HEK293 (cell line): ENCODE measurements around the gene PTPRG.

Source experiments
- CTCF ChIA-PET: fragments of 350-600 bp; formaldehyde crosslinking; extraction: SDS; loops from one replicate; lab custom pipeline; 2021; ENCODE audit warnings: antibody characterized with exemption; lab: Yijun Ruan, JAX
- POLR2A ChIA-PET: fragments of 300-600 bp; formaldehyde crosslinking; extraction: SDS; loops from one replicate; lab custom pipeline; 2020; ENCODE audit warnings: antibody characterized with exemption, inconsistent platforms; lab: Yijun Ruan, JAX
- H3K27ac ChIP-seq: fragments of 200-500 bp; sonication (Bioruptor generic); 2 replicates; pipeline ENCODE4 v1.5.1; 2014; ENCODE audit warnings: low read depth, low read length, control low read depth, inconsistent platforms; ENCODE audit errors: extremely low read depth
- H3K36me3 ChIP-seq, 2 experiments: fragments of 200-500 bp in 1 of 2; sonication (Bioruptor generic) in 1 of 2; 1 replicate in 1 of 2; 2 replicates in 1 of 2; pipeline ENCODE4 v1.5.1; 2014 to 2017; ENCODE audit warnings: inconsistent platforms in 2 of 2, low read length in 2 of 2; ENCODE audit not compliant: control insufficient read depth in 2 of 2, insufficient read depth in 1 of 2
- H3K4me1 ChIP-seq: fragments of 200-500 bp; sonication (Bioruptor generic); 2 replicates; pipeline ENCODE4 v1.5.1; 2014; ENCODE audit warnings: mild to moderate bottlenecking, low read length, inconsistent platforms; ENCODE audit not compliant: control insufficient read depth, insufficient read depth
- H3K4me3 ChIP-seq: 2 replicates; pipeline ENCODE4 v1.5.1; 2011; ENCODE audit warnings: low read depth, mild to moderate bottlenecking, control low read depth, low read length, moderate library complexity
- H3K9me3 ChIP-seq: fragments of 200-500 bp; sonication (Bioruptor generic); 2 replicates; pipeline ENCODE4 v1.5.1; 2014; ENCODE audit warnings: low read depth, low read length, inconsistent platforms; ENCODE audit not compliant: control insufficient read depth, insufficient read depth
- IKZF3 ChIP-seq: fragments of 450-650 bp; IDR thresholded peaks from 2 replicates; pipeline ENCODE4 v1.5.0; 2018; ENCODE audit warnings: missing biosample characterization, mild to moderate bottlenecking, missing genetic modification characterization, moderate library complexity
- SP2 ChIP-seq: fragments of 450-650 bp; formaldehyde crosslinking; IDR thresholded peaks from 2 replicates; pipeline ENCODE4 v1.5.1; 2016; ENCODE audit warnings: missing biosample characterization, missing genetic modification characterization
- TRIM28 ChIP-seq: IDR thresholded peaks from 2 replicates; pipeline ENCODE4 v1.6.1; 2011; ENCODE audit warnings: low read length, control low read depth, borderline replicate concordance
- ZBTB21 ChIP-seq: fragments of 450-650 bp; formaldehyde crosslinking; IDR thresholded peaks from 2 replicates; pipeline ENCODE4 v1.5.1; 2017; ENCODE audit warnings: missing biosample characterization, missing genetic modification characterization
- ZEB2 ChIP-seq: fragments of 450-650 bp; formaldehyde crosslinking; IDR thresholded peaks from 2 replicates; pipeline ENCODE4 v1.5.1; 2016; ENCODE audit warnings: missing biosample characterization, missing genetic modification characterization
- ZNF16 ChIP-seq: fragments of 450-650 bp; formaldehyde crosslinking; IDR thresholded peaks from 2 replicates; pipeline ENCODE4 v1.5.1; 2016; ENCODE audit warnings: low read depth, missing biosample characterization, missing genetic modification characterization
- ZNF18 ChIP-seq: fragments of 450-650 bp; formaldehyde crosslinking; IDR thresholded peaks from 2 replicates; pipeline ENCODE4 v1.5.1; 2016; ENCODE audit warnings: missing biosample characterization, missing genetic modification characterization
- ZNF184 ChIP-seq: fragments of 450-650 bp; IDR thresholded peaks from 2 replicates; pipeline ENCODE4 v1.5.1; 2018; ENCODE audit warnings: missing biosample characterization, mild to moderate bottlenecking, missing genetic modification characterization
- ZNF2 ChIP-seq: fragments of 450-650 bp; formaldehyde crosslinking; IDR thresholded peaks from 2 replicates; pipeline ENCODE4 v1.5.1; 2016; ENCODE audit warnings: missing biosample characterization, missing genetic modification characterization
- ZNF350 ChIP-seq: fragments of 450-650 bp; formaldehyde crosslinking; IDR thresholded peaks from 2 replicates; pipeline ENCODE4 v1.5.0; 2017; ENCODE audit warnings: missing biosample characterization, mild to moderate bottlenecking, missing genetic modification characterization
- ZNF354C ChIP-seq: fragments of 450-650 bp; formaldehyde crosslinking; IDR thresholded peaks from 2 replicates; pipeline ENCODE4 v1.5.1; 2016; ENCODE audit warnings: missing biosample characterization, missing genetic modification characterization, low read depth, borderline replicate concordance
- ZNF416 ChIP-seq: fragments of 450-650 bp; formaldehyde crosslinking; IDR thresholded peaks from 2 replicates; pipeline ENCODE4 v1.5.1; 2016; ENCODE audit warnings: missing biosample characterization, missing genetic modification characterization
- ZNF426 ChIP-seq: fragments of 450-650 bp; formaldehyde crosslinking; IDR thresholded peaks from 2 replicates; pipeline ENCODE4 v1.5.1; 2017; ENCODE audit warnings: missing biosample characterization, missing genetic modification characterization, mild to moderate bottlenecking, inconsistent platforms, moderate library complexity
- ZNF510 ChIP-seq: fragments of 450-650 bp; formaldehyde crosslinking; IDR thresholded peaks from 2 replicates; pipeline ENCODE4 v1.5.1; 2018; ENCODE audit warnings: mild to moderate bottlenecking, missing genetic modification characterization, missing biosample characterization; ENCODE audit not compliant: insufficient replicate concordance
- ZNF514 ChIP-seq: fragments of 450-650 bp; formaldehyde crosslinking; IDR thresholded peaks from 2 replicates; pipeline ENCODE4 v1.5.1; 2016; ENCODE audit warnings: missing biosample characterization, missing genetic modification characterization
- ZNF548 ChIP-seq: fragments of 450-650 bp; formaldehyde crosslinking; IDR thresholded peaks from 2 replicates; pipeline ENCODE4 v1.5.1; 2016; ENCODE audit warnings: missing biosample characterization, missing genetic modification characterization
- ZNF660 ChIP-seq: fragments of 450-650 bp; IDR thresholded peaks from 2 replicates; pipeline ENCODE4 v1.5.1; 2018; ENCODE audit warnings: missing biosample characterization, mild to moderate bottlenecking, missing genetic modification characterization
- ZNF677 ChIP-seq: fragments of 450-650 bp; IDR thresholded peaks from 2 replicates; pipeline ENCODE4 v1.5.0; 2018; ENCODE audit warnings: missing biosample characterization, mild to moderate bottlenecking, missing genetic modification characterization, moderate library complexity
- ZNF707 ChIP-seq: fragments of 450-650 bp; formaldehyde crosslinking; IDR thresholded peaks from 2 replicates; pipeline ENCODE4 v1.5.1; 2016; ENCODE audit warnings: missing biosample characterization, missing genetic modification characterization
- ZNF76 ChIP-seq: fragments of 450-650 bp; formaldehyde crosslinking; IDR thresholded peaks from 2 replicates; pipeline ENCODE4; 2016; ENCODE audit warnings: low read depth, missing biosample characterization, missing genetic modification characterization, borderline replicate concordance
- ZNF843 ChIP-seq: fragments of 450-650 bp; formaldehyde crosslinking; IDR thresholded peaks from 2 replicates; pipeline ENCODE4 v1.5.1; 2016; ENCODE audit warnings: missing biosample characterization, missing genetic modification characterization
- ZSCAN18 ChIP-seq: fragments of 450-650 bp; formaldehyde crosslinking; IDR thresholded peaks from 2 replicates; pipeline ENCODE4 v1.5.1; 2016; ENCODE audit warnings: missing biosample characterization, missing genetic modification characterization
- ZSCAN23 ChIP-seq: fragments of 450-650 bp; formaldehyde crosslinking; IDR thresholded peaks from 2 replicates; pipeline ENCODE4 v1.5.1; 2016; ENCODE audit warnings: missing biosample characterization, missing genetic modification characterization

PTPRG gene

GRCh38 chr3:62226601-62227339 is 665.4 kb downstream of the PTPRG start:
- no peak overlapping the region for H3K4me3 ChIP-seq
- ChIA-PET POLR2A (no interaction called here), CTCF (interaction anchor here (0.6 kb wide), 1 partner anchor 233 kb away, joined by 3 read pairs; no protein-coding TSS in a partner anchor)
- no peaks in the 10 kb centered on the region for H3K4me1 ChIP-seq
- TF ChIP-seq ZNF76 (tag by site-specific recombination) (no peak), ZNF18 (tag by site-specific recombination) (no peak), ZNF548 (tag by site-specific recombination) (no peak), ZNF707 (tag by site-specific recombination) (no peak), ZNF350 (tag by site-specific recombination) (no peak), SP2 (no peak), ZSCAN18 (tag by site-specific recombination) (no peak), ZNF426 (no peak), ZNF660 (tag by site-specific recombination) (no peak), ZNF843 (no peak), ZEB2 (tag by site-specific recombination) (no peak), ZNF514 (tag by site-specific recombination) (no peak), ZNF510 (tag by site-specific recombination) (no peak), ZBTB21 (no peak), ZNF416 (tag by site-specific recombination) (no peak)
- no peaks in the 10 kb centered on the region for H3K9me3 ChIP-seq
- peaks cover 0 to 4% of the 10 kb centered on the region in 2 experiments; a peak in 1 of 3 replicates for H3K36me3 ChIP-seq
- no peak overlapping the region for H3K27ac ChIP-seq

- Histone ChIP-seq H3K4me1 (no peaks in the 10 kb centered on the region), H3K27ac (no peak overlapping the region), H3K4me3 (no peak overlapping the region), H3K9me3 (no peaks in the 10 kb centered on the region), H3K36me3 (no peaks in the 10 kb centered on the region)
- TF ChIP-seq IKZF3 (tag by site-specific recombination) (no peak), ZNF677 (tag by site-specific recombination) (no peak), ZNF184 (tag by site-specific recombination) (no peak), ZNF16 (tag by site-specific recombination) (no peak), ZNF2 (tag by site-specific recombination) (no peak), ZSCAN23 (tag by site-specific recombination) (no peak), ZNF354C (no peak), TRIM28 (no peak)
- TF ChIP-seq, all 188 proteins: peak for 0
- ChIA-PET POLR2A (no interaction called here), CTCF (no interaction called here)
Measured at GRCh38 chr3:62228467-62228866, 667.1 kb downstream of the PTPRG start.
